K562 (cell line): ENCODE results near the gene HSD17B1. TPM values are rescaled to one million over a fixed set of nuclear protein-coding genes. Genes with fewer than 3 reads are reported as not detected.

Source experiments
- E2F4 ChIP-seq: sonication (generic); formaldehyde crosslinking; IDR thresholded peaks from 2 replicates; pipeline ENCODE4 v1.8.0; 2022; ENCODE audit warnings: mild to moderate bottlenecking, low read depth, missing genetic modification reagents
- HMG20A ChIP-seq: fragments of 450-650 bp; formaldehyde crosslinking; conservative IDR thresholded peaks from 2 replicates; pipeline ENCODE4 v1.4.0; 2020; ENCODE audit warnings: mild to moderate bottlenecking, mixed read lengths
- HNRNPL ChIP-seq: fragments of 200-400 bp; formaldehyde crosslinking; IDR thresholded peaks from 2 replicates; pipeline ENCODE4 v1.6.1; 2017; ENCODE audit warnings: low read depth, mild to moderate bottlenecking, low read length
- HOXB6 ChIP-seq: fragments of 250-450 bp; sonication (Bioruptor Pico); IDR thresholded peaks from 2 replicates; pipeline ENCODE4 v1.5.1; 2022; ENCODE audit warnings: mild to moderate bottlenecking, borderline replicate concordance
- L3MBTL2 ChIP-seq: fragments of 450-650 bp; IDR thresholded peaks from 2 replicates; pipeline ENCODE4 v1.6.1; 2016; ENCODE audit warnings: mild to moderate bottlenecking, moderate library complexity
- MTA3 ChIP-seq: fragments of 450-650 bp; formaldehyde crosslinking; IDR thresholded peaks from 2 replicates; pipeline ENCODE4 v1.6.1; 2017; ENCODE audit warnings: mild to moderate bottlenecking, borderline replicate concordance
- NCOA4 ChIP-seq: fragments of 450-650 bp; IDR thresholded peaks from 2 replicates; pipeline ENCODE4 v1.6.1; 2018; ENCODE audit warnings: mild to moderate bottlenecking; ENCODE audit not compliant: partially characterized antibody
- NCOA6 ChIP-seq: fragments of 450-650 bp; IDR thresholded peaks from 2 replicates; pipeline ENCODE4 v1.6.1; 2017; ENCODE audit warnings: mild to moderate bottlenecking
- OTX1 ChIP-seq: fragments of 450-650 bp; formaldehyde crosslinking; IDR thresholded peaks from 2 replicates; pipeline ENCODE4 v1.4.0; 2022; ENCODE audit warnings: mild to moderate bottlenecking
- PML ChIP-seq: IDR thresholded peaks from 2 replicates; pipeline ENCODE4 v1.6.1; 2012; ENCODE audit warnings: low read length, inconsistent platforms
- POLR2H ChIP-seq: IDR thresholded peaks from 2 replicates; pipeline ENCODE4 v1.6.1; 2016; ENCODE audit warnings: missing genetic modification characterization, low read depth, mild to moderate bottlenecking, control low read depth, missing compliant biosample characterization, moderate library complexity
- PRMT5 ChIP-seq: sonication (generic); formaldehyde crosslinking; IDR thresholded peaks from 2 replicates; pipeline ENCODE4 v1.5.0; 2020; ENCODE audit warnings: missing genetic modification reagents
- RBM17 ChIP-seq: fragments of 200-400 bp; formaldehyde crosslinking; IDR thresholded peaks from 2 replicates; pipeline ENCODE4 v1.6.1; 2017; ENCODE audit warnings: low read depth, mild to moderate bottlenecking, low read length, borderline replicate concordance
- SPI1 ChIP-seq: IDR thresholded peaks from 2 replicates; pipeline ENCODE4 v1.6.1; 2011; ENCODE audit warnings: low read depth, low read length, control low read depth, borderline replicate concordance
- SRSF1 ChIP-seq: fragments of 200-400 bp; formaldehyde crosslinking; IDR thresholded peaks from 2 replicates; pipeline ENCODE4 v1.6.1; 2017; ENCODE audit warnings: mild to moderate bottlenecking, low read depth, low read length, moderate library complexity
- TCF7L2 ChIP-seq: fragments of 150-350 bp; IDR thresholded peaks from 2 replicates; pipeline ENCODE4 v1.6.1; 2016; ENCODE audit warnings: low read depth, mild to moderate bottlenecking, low read length, moderate library complexity
- TFAP4 ChIP-seq: sonication (generic); formaldehyde crosslinking; IDR thresholded peaks from 2 replicates; pipeline ENCODE4 v1.8.0; 2022; ENCODE audit warnings: missing genetic modification reagents, mild to moderate bottlenecking, moderate library complexity, borderline replicate concordance
- TGIF2 ChIP-seq: sonication (generic); formaldehyde crosslinking; IDR thresholded peaks from 2 replicates; pipeline ENCODE4 v1.8.1; 2022; ENCODE audit warnings: mild to moderate bottlenecking, missing genetic modification reagents, moderate library complexity
- ZNF408 ChIP-seq: fragments of 250-450 bp; sonication (Bioruptor Pico); IDR thresholded peaks from 2 replicates; pipeline ENCODE4 v1.4.0; 2020; ENCODE audit warnings: low read depth, mild to moderate bottlenecking, moderate library complexity
- ZNF696 ChIP-seq: fragments of 250-450 bp; sonication (Bioruptor Pico); conservative IDR thresholded peaks from 2 replicates; pipeline ENCODE4 v1.4.0; 2020; ENCODE audit warnings: mild to moderate bottlenecking, moderate library complexity
- ZNF75A ChIP-seq: fragments of 450-650 bp; formaldehyde crosslinking; IDR thresholded peaks from 2 replicates; pipeline ENCODE4 v1.4.0; 2020; ENCODE audit warnings: mild to moderate bottlenecking
- polyA plus RNA-seq, 8 experiments: library from polyadenylated mRNA; depleted of rRNA in 4 of 8; stranded (reverse) in 5 of 8; unstranded in 3 of 8; fragments of >200 nt; fragmentation: Nextera tagmentation in 2 of 8; fragmentation: Illumina TruSeq in 1 of 8; extraction: Ambion mirVana in 2 of 8; extraction: Trizol in 1 of 8; gene quantifications; 2 replicates each; pipeline versions ENCODE4 v1.2.1 to v1.2.3, GENCODE V29; 2011 to 2014; ENCODE audit warnings: inconsistent platforms in 1 of 8, missing spikeins in 1 of 8
- total RNA-seq, 7 experiments: library from RNA; depleted of rRNA in 6 of 7; stranded (reverse); fragments of >200 nt in 6 of 7; fragmentation: Illumina TruSeq in 2 of 7; extraction: Trizol in 2 of 7; gene quantifications; 2 replicates each; pipeline versions ENCODE4 v1.2.1 to v1.2.3, GENCODE V29; 2011 to 2021; ENCODE audit warnings: low replicate concordance in 1 of 7
- TF ChIP-seq, protein P1 (sequence below): fragments of 450-650 bp; IDR thresholded peaks from 2 replicates; pipeline ENCODE4 v1.6.1; 2016; ENCODE audit warnings: missing biosample characterization, missing genetic modification characterization
- TF ChIP-seq, protein P2 (sequence below): fragments of 450-650 bp; formaldehyde crosslinking; IDR thresholded peaks from 2 replicates; pipeline ENCODE4 v1.4.0; 2022; ENCODE audit warnings: missing genetic modification characterization
- TF ChIP-seq, protein P3 (sequence below): IDR thresholded peaks from 2 replicates; pipeline ENCODE4 v1.6.1; 2011; ENCODE audit not compliant: insufficient read length; ENCODE audit errors: extremely low read depth

The HSD17B1 gene
- total and polyA plus RNA-seq, 9 of the 15 experiments (the other 6 are each of a cell fraction or from before 2014, with no cell fraction given) = 0.55 to 21.1 (median 3.6) TPM

DNA sequence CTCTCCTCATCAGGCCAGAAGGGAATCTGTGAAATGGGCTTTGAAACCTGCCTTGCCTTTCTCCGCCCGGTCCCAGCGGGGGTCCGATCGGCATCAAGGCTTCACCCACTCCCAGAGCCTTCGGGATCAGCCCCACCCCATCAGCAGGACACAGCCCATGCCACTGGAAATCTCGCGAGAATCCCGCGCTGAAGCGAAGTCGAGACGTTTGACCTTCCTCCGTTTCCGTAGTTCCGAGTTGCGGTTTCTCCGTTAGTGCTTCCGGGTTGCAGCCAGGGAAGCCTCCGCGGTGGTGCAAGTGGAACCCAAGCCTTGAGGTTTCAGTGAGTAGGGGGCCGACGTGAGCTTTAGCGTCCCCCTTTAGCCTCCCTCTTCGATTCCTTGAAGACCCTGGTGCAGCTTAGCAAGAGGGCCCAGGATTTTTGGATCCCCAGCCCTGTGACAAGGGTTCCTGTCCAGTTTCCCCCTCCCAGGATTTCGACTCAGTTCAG, 9.2 kb downstream of the HSD17B1 start, which contains the start of gene COASY (continued):
- TF ChIP-seq, protein P1, sequence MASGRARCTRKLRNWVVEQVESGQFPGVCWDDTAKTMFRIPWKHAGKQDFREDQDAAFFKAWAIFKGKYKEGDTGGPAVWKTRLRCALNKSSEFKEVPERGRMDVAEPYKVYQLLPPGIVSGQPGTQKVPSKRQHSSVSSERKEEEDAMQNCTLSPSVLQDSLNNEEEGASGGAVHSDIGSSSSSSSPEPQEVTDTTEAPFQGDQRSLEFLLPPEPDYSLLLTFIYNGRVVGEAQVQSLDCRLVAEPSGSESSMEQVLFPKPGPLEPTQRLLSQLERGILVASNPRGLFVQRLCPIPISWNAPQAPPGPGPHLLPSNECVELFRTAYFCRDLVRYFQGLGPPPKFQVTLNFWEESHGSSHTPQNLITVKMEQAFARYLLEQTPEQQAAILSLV (tag) = no peak
- TF ChIP-seq E2F4 (CRISPR knock-in tag) (no peak), NCOA4 (no peak), SRSF1 (no peak), TGIF2 (no peak), HOXB6 (CRISPR knock-in tag) (no peak), ZNF408 (CRISPR knock-in tag) (no peak), POLR2H (no peak), ZNF696 (CRISPR knock-in tag) (no peak), HMG20A (CRISPR knock-in tag) (no peak), HNRNPL (no peak), OTX1 (CRISPR knock-in tag) (no peak), PRMT5 (CRISPR knock-in tag) (no peak), TCF7L2 (no peak), PML (no peak), ZNF75A (CRISPR knock-in tag) (no peak), NCOA6 (no peak; the same call in 1 of the 2 replicates), TFAP4 (CRISPR knock-in tag) (peak; percentile 76), L3MBTL2 (peak; percentile 36), RBM17 (no peak), MTA3 (peak; percentile 99), SPI1 (no peak)
- TF ChIP-seq, protein P2, sequence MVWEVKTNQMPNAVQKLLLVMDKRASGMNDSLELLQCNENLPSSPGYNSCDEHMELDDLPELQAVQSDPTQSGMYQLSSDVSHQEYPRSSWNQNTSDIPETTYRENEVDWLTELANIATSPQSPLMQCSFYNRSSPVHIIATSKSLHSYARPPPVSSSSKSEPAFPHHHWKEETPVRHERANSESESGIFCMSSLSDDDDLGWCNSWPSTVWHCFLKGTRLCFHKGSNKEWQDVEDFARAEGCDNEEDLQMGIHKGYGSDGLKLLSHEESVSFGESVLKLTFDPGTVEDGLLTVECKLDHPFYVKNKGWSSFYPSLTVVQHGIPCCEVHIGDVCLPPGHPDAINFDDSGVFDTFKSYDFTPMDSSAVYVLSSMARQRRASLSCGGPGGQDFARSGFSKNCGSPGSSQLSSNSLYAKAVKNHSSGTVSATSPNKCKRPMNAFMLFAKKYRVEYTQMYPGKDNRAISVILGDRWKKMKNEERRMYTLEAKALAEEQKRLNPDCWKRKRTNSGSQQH (CRISPR knock-in tag) = no peak
- TF ChIP-seq, protein P3, sequence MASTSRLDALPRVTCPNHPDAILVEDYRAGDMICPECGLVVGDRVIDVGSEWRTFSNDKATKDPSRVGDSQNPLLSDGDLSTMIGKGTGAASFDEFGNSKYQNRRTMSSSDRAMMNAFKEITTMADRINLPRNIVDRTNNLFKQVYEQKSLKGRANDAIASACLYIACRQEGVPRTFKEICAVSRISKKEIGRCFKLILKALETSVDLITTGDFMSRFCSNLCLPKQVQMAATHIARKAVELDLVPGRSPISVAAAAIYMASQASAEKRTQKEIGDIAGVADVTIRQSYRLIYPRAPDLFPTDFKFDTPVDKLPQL = no peak
